ENCODE data around the gene KRTAP1-3.

- no peak for TF ChIP-seq CTCF (IDR thresholded peaks at IDR 0.05)
- no peak for TF ChIP-seq ZFX (IDR thresholded peaks at IDR 0.05; ENCODE audit: borderline replicate concordance)
Observed at GRCh38 chr17:41082626-41083025, 48.0 kb upstream of the KRTAP1-3 start.

All from 22Rv1 (cell line).